ENCODE results near the gene KCNG1. TPM values are rescaled to one million over a fixed set of nuclear protein-coding genes. Genes with fewer than 3 reads are reported as not detected.
"Not testable (repeated sequence)": the region's sequence is repeated elsewhere in the genome, so short reads cannot be mapped to it uniquely, and the experiment has no call there.

KCNG1 gene
- polyA plus RNA-seq, 10 donors = 0.08 to 2.0 (median 0.29) TPM

DNA sequence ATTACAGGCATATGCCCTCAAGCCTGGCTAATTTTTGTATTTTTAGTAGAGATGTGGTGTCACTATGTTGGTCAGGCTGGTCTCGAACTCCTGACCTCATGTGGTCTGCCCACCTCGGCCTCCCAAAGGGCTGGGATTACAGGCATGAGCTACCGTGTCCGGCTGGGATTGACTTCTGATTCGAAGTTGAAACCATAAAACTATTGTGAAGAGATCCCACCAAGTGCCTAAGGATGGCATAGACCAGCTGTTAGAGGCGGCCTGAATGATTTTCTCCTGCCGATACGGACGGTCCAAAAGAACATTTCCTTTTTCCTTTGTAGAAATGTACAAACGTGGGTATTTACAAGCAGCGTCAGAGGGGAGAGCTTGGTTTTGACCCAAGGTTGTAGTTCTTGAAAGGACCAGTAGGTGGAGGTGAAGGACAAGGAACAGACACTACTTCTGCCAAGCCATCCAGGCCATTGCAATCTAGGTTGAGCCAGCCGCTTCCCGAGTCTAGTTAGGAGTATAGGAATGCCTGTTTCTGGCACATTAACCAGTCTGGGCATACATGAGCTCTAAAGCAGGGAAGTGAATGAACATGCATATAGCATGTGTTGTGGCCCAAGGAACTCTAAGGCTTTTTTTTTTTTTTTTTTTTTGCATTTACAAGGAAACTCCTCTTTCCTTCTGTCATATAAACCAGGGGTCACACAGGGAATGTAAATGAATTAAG is 35.3 kb downstream of the KCNG1 start:
- peak; percentile 81 to 91 (median 85) for DNase-seq

DNA sequence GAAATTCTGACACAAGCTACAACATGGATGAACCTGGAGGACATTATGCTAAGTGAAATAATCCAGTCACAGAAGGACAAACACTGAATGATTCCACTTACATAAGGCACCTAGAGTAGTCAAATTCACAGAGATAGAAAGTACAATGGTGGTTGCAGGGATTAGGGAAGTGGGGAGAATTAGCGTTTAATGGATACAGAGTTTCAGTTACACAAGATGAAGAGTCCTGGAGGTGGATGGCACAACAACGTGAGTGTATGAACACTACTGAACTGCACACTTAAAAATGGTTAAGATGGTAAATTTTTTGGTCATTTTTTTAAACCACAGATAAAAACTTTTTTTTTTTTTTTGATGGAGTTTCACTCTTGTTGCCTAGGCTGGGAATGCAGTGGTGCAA is 39.6 kb downstream of the KCNG1 start:
- DNase-seq = no peak

DNA sequence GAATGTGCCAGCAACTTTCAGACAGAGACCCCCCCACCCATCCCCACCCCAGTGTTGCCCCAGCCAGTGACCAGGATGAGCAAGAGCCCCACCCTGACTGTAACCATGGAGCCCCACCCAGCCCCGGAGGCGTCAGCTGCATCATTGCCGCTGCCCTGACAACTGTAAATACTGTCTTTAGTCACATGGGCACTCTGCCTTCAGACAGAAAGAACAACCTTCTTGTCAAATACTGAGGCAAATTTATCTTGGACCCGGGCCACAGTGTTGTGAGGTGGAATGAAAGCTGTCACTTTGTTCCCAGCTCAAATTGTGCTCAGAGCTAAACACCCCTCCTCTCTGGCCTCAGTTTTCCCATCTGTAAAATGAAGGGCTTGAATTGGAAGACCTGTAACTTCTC is 40.5 kb downstream of the KCNG1 start:
- peak in 1 of 3 donors; percentile 34 for DNase-seq

DNA sequence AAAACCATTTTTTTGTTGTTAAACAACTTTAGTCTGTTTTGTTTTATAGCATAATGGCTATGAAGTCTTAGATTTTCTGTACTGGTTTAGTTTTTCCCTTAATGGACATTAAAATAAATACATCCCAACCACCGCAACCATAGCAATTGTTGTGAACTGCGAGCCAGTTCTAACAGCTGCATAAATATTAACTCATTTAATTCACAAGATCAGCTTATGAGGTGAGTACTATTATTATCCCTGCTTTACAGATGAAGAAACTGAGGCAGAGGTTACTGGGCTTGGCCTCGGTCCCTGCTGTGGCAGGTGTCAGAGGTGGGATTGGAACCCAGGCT is 41.2 kb downstream of the KCNG1 start:
- no peak for DNase-seq

- DNase-seq = peak; percentile 49 to 64 (median 50)
These were observed 41.8 kb downstream of the KCNG1 start for GRCh38 chr20:50980851-50981713.

DNA sequence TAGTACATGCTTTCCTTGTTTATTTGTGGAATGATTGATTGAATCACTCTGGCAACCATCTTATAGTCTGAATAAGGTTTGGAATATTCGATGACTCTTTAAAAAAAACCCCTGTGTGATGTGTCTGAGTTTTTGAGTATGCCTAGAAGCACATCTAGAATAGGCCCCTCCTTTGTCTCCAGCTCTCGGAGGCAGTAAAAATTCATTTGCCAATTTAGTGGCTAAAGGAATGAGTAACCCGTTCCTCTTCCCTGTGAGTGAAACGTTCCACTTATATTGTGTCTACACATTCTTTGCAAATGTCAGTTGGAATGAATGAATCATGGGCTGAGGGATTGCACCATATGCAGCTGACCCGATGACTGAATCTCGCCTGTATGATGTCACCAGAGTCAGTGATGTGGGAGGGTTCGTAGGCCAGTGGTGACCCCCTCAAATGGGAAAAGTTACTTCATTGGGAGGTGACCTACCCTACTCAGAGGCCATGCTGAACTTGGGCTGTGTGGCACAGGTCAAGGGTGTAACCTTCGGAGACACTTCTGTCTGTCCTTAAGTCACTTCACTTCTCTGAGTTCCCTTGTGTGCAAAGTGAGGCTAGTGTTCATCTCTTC is 42.7 kb downstream of the KCNG1 start:
- DNase-seq = peak in 1 of 3 donors; percentile 95

GRCh38 chr20:50978533-50978932 is 44.4 kb downstream of the KCNG1 start:
- DNase-seq = not testable (repeated sequence)

DNA sequence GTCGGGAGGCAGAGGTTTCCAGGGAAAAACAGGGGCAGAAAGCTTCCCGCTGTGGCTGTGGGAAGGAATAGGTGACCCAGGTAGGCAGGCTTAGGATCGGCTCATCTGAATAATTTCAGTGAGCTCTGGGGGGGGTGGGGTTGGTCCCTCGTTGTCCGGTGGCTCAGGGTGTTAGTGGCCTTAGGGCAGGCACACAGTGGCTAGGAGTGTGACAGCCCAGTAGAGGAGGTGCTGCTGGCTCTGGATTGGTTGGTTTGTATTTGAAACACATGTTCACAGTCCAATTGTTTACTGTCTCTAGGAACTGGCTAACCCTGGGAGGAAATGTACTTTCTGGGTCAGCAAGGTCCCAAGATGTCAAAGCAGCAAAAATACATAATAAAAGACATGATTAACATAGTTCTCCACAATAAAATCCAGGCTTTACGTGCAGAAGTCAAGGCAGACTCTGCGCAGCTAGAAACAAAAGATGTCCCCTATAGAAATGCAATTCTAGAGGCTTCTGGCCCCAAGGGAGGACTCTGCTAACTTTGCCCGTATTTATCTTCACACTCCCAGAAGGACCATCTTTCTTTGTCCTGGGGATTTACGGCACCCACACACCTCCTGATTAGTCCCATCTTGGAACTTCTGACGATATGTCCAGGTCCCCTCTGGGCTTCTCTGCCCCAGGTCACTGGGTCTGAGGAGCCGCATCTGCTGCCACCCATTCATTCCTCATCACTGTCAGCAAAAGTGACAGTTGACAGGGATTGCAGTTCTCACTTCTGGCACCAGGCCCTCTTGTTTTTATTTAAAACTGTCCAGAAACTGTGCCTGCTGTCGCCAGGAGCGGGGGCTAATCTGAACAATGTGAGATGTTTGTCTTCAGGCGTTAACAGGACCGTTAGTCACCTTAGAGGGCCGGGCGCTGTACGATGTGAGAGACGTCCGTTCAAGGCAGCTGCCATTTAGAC is 45.6 kb downstream of the KCNG1 start:
- DNase-seq = no peak

GRCh38 chr20:50975701-50976330 is 47.1 kb downstream of the KCNG1 start:
- DNase-seq = no peak

- DNase-seq = no peak
These were observed 53.0 kb downstream of the KCNG1 start for GRCh38 chr20:50969912-50970311.

DNA sequence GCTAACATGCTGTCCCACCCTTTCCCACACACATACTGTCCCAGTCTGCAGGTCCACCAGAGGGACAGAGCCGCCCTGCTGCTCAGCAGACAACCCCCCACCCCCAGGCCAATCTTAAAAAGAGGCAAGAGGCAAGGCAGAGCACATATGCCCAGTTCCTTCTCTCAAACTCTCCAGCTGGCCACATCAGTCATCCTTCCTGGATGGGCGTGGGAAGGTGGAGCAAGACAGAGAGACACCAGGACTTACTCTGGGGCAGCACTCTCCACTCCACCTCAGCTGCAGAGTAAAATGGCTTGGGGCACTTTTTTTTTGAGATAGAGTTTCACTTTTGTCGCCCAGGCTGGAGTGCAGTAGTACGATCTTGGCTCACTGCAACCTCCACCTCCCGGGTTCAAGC is 53.5 kb downstream of the KCNG1 start:
- DNase-seq = no peak

GRCh38 chr20:50968289-50968688 is 54.6 kb downstream of the KCNG1 start:
- no peak for DNase-seq

DNA sequence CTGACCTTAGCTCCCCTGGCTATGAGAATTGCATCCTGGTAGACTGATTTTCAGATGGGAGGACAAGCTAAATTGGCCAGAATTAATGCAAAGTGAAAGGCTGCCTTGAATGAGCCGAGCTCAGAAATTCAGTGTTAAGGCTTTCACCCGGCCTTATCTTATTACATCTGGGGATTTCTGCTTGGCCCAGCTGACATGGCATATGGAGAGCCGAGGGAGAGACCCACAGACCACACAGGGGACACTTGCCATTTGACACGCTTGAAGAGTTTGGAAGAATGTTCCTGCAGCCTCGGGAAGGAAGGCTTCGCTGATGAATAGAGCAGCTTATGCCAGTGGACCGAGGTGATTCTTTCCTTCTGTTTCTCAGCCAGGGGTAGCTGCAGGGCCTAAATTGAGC is 55.3 kb downstream of the KCNG1 start:
- no peak for DNase-seq

DNA sequence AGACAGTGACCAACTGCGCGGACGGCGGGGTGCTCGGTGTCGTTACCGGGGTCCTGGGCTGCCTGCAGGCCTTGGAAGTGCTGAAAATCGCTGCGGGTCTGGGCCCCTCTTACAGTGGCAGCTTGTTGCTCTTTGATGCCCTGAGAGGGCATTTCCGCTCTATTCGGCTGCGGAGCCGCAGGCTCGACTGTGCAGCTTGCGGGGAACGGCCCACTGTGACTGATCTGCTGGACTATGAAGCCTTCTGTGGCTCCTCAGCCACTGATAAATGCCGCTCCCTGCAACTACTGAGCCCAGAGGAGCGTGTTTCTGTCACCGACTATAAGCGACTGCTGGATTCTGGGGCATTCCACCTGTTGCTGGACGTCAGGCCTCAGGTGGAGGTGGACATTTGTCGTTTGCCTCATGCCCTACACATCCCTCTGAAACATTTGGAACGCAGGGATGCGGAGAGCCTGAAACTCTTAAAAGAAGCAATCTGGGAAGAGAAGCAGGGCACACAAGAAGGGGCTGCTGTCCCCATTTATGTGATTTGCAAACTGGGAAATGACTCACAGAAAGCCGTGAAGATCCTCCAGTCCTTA is 63.3 kb downstream of the KCNG1 start:
- no peak for DNase-seq

DNA sequence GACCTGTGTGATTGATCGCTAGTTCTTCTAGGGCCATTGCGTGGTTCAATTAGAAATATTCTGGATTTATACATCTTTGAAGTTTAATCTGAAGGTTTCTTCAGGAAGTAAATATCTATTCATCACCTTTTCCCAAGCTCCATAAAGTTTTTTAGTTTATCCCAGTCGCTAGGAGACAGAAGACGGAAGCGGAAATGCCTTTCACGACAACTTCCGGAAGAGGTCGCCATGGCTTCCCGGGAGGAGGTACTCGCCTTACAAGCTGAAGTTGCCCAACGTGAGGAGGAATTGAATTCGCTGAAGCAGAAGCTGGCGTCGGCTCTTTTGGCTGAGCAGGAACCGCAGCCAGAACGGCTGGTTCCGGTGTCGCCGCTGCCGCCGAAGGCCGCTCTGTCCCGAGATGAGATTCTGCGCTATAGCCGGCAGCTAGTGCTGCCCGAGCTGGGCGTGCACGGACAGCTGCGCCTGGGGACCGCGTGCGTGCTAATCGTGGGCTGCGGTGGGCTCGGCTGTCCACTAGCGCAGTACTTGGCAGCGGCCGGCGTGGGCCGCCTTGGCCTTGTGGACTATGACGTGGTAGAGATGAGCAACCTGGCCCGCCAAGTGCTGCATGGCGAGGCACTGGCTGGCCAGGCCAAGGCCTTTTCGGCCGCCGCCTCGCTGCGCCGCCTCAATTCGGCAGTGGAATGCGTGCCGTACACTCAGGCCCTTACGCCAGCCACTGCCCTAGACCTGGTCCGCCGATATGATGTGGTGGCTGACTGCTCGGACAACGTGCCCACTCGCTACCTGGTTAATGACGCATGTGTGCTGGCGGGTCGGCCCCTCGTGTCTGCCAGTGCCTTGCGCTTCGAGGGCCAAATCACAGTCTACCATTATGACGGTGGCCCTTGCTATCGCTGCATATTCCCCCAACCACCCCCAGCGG is 64.0 kb downstream of the KCNG1 start, which contains the start of gene MOCS3:
Gene MOCS3, plus strand, starts transcription at position 204 of the 928 bp plus-strand sequence. Its CDS starts 25 bp downstream, at position 229.
- peak; percentile 93 to 97 (median 93) for DNase-seq

DNA sequence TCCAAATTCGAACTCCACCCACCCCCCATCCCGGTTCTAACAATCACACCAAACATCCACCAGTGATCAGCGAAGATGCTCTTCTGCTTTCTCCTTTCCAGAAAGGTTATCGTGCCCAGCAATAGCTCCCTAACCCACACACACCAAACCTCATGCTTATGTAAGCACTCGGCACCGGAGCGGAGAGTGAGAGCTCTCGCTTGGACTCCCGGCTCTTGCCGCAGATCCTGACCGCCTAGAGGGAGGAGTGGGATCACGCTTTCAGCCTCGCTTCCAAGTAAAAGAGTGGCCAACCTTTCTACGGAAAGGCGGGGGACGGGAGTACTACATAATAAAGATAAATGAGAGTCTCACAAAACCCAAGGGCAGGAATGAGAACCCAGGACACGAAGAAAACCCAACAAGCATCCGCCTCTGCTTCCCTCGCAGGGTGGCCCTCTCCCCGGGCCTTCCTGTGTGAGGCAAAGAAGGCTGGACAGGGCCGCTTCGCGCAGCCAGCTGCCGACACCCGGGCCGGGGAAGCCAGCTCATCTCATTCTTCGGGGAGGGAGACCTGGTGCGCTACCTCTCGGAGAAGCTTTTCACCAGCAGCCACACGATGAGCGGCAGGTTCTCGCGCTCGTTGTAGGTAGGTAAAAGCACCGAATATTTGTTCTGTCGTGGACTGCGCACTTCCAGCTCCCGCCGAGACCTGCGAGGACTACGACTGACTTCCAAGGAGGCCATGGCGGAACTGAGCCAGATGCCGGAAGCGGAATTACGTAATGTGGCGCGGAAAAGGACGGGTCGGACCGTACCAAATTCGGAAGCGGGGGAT is 64.9 kb downstream of the KCNG1 start, which contains the start of gene DPM1:
Gene DPM1, minus strand, starts transcription at position 735 of the 817 bp plus-strand sequence. Its CDS starts 9 bp downstream, at position 726.
- DNase-seq = peak in 2 of 3 donors; percentile 95 to 97

DNA sequence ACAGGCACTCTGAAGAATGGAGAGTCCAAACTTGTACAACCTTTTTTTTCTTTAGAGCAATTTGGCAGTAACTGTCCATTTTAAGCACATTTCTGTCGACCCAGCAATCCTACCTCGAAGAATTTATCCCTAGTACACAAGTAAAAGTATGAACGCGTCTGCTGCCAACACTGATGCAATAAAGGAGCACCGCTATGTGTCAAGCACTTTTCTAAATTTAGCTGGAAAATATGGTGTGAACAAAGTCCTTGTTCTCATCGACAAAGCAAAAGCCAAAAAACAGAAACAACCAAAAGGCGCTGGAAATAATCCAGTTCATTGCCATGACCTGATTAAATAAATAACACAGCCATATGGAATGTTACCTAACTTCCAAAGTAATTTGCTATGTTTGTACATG is 65.6 kb downstream of the KCNG1 start:
- DNase-seq = peak in 1 of 3 donors; percentile 8

DNA sequence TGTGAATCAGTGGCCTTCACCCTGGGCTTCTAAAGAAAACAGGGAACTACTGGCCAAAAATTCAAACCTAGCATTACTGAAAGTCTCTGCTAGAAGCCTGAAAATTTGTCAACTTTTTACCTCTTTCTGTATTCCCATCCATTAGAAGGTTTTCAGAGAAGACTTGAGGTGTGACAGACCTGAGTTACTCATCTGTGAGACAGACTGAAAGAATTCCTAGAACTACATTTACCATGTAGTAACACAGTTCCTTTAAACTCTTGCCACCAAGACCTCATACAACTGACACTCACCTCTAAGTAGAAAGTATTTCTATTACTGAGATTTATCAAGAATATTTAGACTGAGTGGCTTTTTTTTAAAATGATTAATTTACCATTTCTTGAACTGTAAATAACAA is 69.1 kb downstream of the KCNG1 start:
- DNase-seq = no peak

Measured in muscle of back (tissue), 11 donors.